KOPT-K1 (cell line): ENCODE data around the gene GPC1.

Experiments
- H3K27ac ChIP-seq: fragments of 200-600 bp; sonication (generic); 2 replicates; pipeline ENCODE4 v1.5.1; 2016; ENCODE audit warnings: antibody characterized with exemption, mild to moderate bottlenecking, low read depth, low read length; ENCODE audit not compliant: poor library complexity, severe bottlenecking
- H3K36me3 ChIP-seq: fragments of 200-600 bp; sonication (generic); 2 replicates; pipeline ENCODE4 v1.5.1; 2017; ENCODE audit warnings: antibody characterized with exemption, mild to moderate bottlenecking, low read length, moderate library complexity; ENCODE audit not compliant: insufficient read depth
- H3K9me3 ChIP-seq: fragments of 200-600 bp; sonication (generic); 2 replicates; pipeline ENCODE4 v1.5.1; 2017; ENCODE audit warnings: antibody characterized with exemption, low read length, mild to moderate bottlenecking; ENCODE audit not compliant: insufficient read depth, poor library complexity, severe bottlenecking

GPC1 gene

DNA sequence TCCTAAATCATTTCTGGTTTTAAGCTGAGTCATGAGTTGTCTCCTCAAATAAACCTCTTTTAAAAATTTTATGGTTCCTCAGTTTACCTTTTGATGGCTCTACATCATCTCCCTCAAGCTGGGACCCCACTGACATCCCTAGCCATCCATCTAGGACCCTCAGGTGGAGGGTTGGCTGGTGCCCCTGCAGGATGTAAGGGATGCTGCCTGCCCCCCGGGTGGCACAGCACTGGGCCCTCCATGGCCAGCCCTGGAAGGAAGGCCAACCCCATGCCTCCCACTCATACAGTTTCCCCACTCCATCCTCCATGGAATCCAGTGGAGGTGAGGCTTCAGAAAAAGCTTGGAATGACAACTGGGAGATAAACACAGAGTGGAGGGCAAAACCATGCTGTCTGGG, 17.2 kb upstream of the GPC1 start:
- Histone ChIP-seq H3K27ac (no peak overlapping the region), H3K9me3 (peaks cover 42% of the 10 kb centered on the region), H3K36me3 (no peaks in the 10 kb centered on the region)

DNA sequence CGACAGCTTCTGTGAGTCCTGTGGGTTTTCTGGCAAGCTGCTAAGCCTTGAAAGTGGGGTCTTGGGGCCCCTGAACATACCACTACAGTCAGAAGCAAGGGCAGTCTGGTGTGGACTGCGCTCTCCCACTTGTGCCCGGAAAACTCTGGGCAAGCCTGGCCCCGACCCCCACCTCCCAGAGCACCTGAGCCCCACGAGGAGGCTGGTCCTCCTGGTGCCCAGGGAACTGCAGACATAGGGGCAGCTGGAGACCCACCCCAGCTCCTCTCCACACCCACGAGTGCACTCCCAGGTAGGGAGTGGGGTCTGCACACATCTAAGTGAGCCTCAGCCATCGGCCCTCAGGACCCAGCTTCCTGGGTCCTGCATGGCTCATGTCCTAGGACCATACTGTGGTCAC, 16.2 kb upstream of the GPC1 start:
- peaks cover 50% of the 10 kb centered on the region for H3K9me3 ChIP-seq
- no peaks in the 10 kb centered on the region for H3K36me3 ChIP-seq
- no peak overlapping the region for H3K27ac ChIP-seq

- Histone ChIP-seq H3K36me3 (no peaks in the 10 kb centered on the region), H3K9me3 (peaks cover 55% of the 10 kb centered on the region), H3K27ac (no peak overlapping the region)
Observed at GRCh38 chr2:240419723-240420122, 15.7 kb upstream of the GPC1 start.

DNA sequence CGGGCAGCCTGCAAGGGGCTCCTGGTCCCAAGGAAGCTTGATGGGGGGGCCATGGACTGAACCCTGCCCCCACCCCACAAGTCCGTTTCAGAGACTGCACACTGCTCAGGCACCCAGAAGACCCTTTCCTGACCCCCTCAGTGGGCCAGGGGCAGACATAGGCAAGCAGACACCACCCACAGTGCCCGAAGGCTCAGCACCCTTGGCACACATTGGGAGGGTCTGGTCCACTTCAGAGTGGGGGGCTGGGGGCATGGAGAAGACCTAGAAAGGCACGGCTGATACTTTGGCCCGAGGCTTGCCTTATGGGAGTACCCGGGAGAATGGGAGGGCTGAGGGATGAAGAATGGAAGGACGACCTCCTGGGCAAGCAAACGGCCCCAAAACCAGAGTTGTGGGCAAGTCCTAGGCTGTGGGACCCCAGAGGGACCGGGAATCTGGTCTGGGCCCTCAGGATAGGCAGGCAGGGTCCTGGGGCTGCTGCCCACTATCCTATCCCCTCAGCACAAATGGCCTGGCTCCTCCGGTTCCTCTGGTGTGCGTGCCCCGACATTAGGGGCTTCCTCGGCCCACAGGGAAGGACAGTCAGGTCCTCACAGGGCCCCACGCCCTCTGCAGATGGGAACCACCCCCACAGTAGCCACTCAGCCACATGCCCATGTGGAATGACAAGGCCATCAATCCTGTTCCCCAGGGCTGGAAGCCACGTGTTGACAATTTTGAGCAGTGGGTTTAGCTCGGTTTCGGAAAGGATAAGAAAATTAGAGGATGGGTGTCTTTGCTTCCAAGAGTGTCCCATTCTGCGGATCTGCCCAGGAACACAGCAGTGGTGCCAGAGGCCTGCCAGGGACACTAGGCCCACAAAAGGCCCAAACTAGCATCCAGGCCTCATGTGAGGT, 15.0 kb upstream of the GPC1 start:
- H3K36me3 ChIP-seq: no peaks in the 10 kb centered on the region
- H3K9me3 ChIP-seq: peaks cover 62% of the 10 kb centered on the region
- no peak overlapping the region for H3K27ac ChIP-seq

GRCh38 chr2:240421381-240421780, 14.1 kb upstream of the GPC1 start:
- no peaks in the 10 kb centered on the region for H3K36me3 ChIP-seq

DNA sequence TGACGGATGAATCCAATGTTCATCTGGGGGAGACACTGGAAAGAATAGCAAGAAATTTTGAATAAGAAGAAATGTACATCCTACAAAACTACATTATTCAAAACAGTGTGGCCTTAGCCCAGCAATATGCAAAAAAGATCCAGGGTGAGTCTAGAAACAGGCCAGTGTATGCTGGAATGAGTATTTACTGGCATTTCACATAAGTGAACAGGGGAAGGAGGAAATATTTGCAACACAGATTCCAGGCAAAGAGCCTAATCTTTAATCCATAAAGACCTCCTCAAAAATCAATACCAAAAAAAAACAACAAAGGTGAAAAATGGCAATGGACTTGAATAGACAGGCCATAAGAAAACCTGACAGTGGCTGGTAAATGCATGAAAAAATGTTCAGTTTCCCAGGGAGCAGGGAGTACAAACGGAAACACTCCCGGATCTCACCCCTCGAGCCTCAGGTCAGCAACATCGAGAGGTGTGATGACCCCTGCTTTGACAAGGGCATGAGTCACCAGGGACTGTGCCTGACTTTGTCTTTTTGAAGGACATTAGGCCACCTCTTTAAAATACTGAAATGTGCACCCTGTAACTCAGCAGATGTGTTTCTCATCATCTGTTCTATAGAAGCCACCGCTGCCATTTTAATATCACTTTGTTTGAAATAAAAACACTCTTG, 12.7 kb upstream of the GPC1 start:
- H3K9me3 ChIP-seq: peaks cover 76% of the 10 kb centered on the region
- H3K36me3 ChIP-seq: no peaks in the 10 kb centered on the region

More at GRCh38 chr2:240421381-240421780, 14.1 kb upstream of the GPC1 start:
- H3K9me3 ChIP-seq: peaks cover 71% of the 10 kb centered on the region
- no peak overlapping the region for H3K27ac ChIP-seq

GRCh38 chr2:240423788-240424191, 11.7 kb upstream of the GPC1 start:
- H3K9me3 ChIP-seq: peaks cover 69% of the 10 kb centered on the region
- H3K36me3 ChIP-seq: no peaks in the 10 kb centered on the region
- H3K27ac ChIP-seq: no peak overlapping the region

More for the DNA sequence above, 12.7 kb upstream of the GPC1 start:
- no peak overlapping the region for H3K27ac ChIP-seq

DNA sequence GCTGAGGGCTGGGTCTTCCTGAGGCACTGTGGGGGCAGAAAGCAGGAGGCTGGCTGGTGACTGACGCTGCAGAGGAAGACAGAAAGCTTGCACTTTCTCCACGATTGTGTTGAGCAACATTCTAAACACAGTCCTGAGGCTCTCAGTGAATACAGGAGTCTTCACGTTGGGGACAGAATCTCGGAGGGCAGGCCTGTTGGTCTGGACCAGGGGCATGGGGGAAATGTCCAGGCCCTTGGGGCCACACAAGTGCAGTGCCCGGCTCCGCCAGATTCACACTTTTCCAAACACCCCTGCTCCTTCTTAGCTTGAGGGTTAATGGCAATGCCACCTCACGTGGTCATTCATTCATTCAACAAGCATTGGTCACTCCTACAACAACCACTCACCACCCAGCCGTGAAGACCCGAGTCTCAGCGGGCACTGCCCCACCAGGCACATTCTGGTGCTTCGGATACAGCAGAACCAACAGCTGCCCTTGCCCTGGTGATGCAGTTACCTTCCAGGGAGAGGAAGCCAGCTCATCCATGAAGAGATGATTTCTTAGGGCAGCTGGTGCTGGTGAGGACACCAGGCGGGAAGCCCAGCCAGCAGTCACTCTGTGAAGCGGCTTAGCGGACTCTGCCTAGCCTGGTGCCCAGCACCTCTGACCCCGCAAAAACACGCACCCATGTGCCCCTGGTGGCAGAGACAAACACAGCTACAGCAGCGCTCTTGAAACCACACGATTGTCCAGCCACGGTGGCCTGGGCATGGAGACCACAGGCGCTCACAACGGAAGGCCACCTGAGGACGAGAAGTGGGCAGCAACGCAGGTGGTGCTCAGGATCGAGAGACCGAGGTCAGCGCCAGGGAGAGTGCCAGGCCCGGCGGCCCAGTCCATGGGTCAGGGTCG, 10.9 kb upstream of the GPC1 start:
- H3K9me3 ChIP-seq: peaks cover 61% of the 10 kb centered on the region
- no peak overlapping the region for H3K27ac ChIP-seq
- no peaks in the 10 kb centered on the region for H3K36me3 ChIP-seq

DNA sequence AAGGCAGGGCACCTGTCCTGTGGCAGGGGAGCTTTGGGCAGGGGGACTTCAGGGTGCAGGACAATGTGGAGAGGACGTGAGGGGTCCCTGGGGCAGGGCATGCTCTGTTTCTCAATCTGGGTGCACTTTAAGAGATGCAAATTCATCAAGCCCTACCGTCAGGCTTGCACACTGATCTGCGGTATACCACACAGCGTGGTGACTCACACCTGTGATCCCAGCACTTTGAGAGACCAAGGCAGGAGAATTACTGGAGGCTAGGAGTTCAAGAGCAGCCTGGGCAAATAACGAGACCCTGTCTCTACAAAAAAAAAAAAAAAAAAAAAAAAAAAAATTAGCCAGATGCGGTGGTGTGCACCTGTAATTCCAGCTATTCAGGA, 10.2 kb upstream of the GPC1 start:
- Histone ChIP-seq H3K27ac (no peak overlapping the region), H3K9me3 (peaks cover 55% of the 10 kb centered on the region), H3K36me3 (no peaks in the 10 kb centered on the region)

DNA sequence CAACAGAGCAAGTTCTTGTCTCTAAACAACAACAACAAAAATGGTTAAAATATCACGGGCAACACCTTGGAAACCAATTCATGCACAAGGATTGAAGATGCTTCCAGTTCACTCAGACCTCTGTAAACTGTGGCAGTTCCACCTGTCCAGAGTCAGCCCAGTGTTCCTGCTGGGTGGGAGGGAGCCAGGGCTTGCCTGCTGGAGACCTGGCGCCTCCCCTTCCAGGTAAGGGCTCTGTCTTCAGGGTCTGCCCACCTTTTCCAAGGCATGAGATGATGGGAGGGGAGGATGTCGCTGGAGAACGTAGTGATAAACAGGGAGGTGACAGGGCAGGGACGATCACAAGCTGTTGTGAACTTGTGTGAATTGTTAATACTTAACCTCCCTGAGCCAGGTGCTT, 9.8 kb upstream of the GPC1 start:
- H3K27ac ChIP-seq: no peak overlapping the region
- H3K9me3 ChIP-seq: peaks cover 50% of the 10 kb centered on the region
- H3K36me3 ChIP-seq: no peaks in the 10 kb centered on the region

DNA sequence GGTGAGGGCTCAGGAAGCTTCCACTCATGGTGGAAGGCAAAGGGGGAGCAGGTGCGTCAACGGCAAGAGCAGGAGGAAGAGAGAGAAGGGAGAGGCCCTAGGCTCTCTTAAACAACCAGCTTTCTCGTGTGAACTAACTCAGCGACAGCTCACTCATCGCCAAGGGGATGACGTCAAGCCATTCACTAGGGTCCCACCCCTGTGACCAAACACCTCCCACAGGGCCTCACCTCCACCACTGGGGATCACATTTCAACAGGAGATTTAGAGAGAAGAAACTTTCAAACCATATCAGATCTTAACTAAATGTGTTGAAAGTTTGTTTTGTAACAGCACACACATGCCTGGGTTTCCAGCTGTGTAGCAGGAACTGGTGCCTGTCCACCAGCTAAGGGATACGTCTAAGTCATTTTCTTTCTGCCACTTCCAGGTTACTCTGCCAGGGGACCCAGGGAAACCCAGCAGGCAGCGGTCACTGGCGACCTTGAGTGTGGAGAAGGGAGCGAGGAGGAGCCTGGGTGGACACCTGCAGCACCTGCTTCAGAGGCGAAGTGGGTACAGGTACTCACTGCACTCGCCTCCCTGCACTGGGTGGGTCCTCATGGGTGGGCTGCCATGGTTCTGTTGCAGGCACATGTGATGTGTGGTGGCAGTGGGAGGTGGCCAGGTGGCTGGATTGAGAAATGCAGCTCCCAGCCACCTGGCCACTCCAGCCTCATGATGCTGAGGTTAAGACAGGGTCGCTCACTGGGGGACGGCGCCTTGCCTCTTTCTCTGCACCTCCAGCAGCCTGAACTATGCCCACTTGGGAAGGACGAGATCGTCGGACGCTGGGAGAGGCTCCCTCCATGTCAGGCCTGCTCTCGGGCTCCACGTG, 8.4 kb upstream of the GPC1 start:
- no peaks in the 10 kb centered on the region for H3K36me3 ChIP-seq
- H3K9me3 ChIP-seq: peaks cover 37% of the 10 kb centered on the region
- no peak overlapping the region for H3K27ac ChIP-seq

GRCh38 chr2:240427729-240428128, 7.7 kb upstream of the GPC1 start:
- Histone ChIP-seq H3K36me3 (no peaks in the 10 kb centered on the region), H3K27ac (no peak overlapping the region), H3K9me3 (peaks cover 34% of the 10 kb centered on the region)

- peaks cover 34% of the 10 kb centered on the region for H3K9me3 ChIP-seq
- no peaks in the 10 kb centered on the region for H3K36me3 ChIP-seq
- no peak overlapping the region for H3K27ac ChIP-seq
Observed at GRCh38 chr2:240428245-240428644, 7.2 kb upstream of the GPC1 start.

- no peak overlapping the region for H3K27ac ChIP-seq
- H3K36me3 ChIP-seq: no peaks in the 10 kb centered on the region
- peaks cover 24% of the 10 kb centered on the region for H3K9me3 ChIP-seq
Observed at GRCh38 chr2:240429341-240429871, 6.1 kb upstream of the GPC1 start.
